ENCODE measurements around the gene KRT75. TPM values are rescaled to one million over a fixed set of nuclear protein-coding genes. Genes with fewer than 3 reads are reported as not detected.
A peak's percentile ranks its signal among the peaks of the same experiment; 100 is the strongest.
"Not testable (repeated sequence)": the region's sequence is repeated elsewhere in the genome, so short reads cannot be mapped to it uniquely, and the experiment has no call there.

The KRT75 gene
- total RNA-seq, 1 donor from 2014 or later, result 1.8 TPM

GRCh38 chr12:52413782-52414345, 20.3 kb downstream of the KRT75 start:
- TF ChIP-seq CTCF (IDR thresholded peaks at IDR 0.05; ENCODE audit: insufficient read depth, low read length, severe bottlenecking), result no peak
- H3K36me3 ChIP-seq (ENCODE audit: control insufficient read depth, insufficient read depth, low read length), result no peaks in the 10 kb centered on the region
- DNase-seq (ENCODE audit: low read depth) (no peak), FAIRE-seq (no peak)
- no peak overlapping the region for H3K4me3 ChIP-seq (ENCODE audit: low read depth, low read length)
- no peaks in the 10 kb centered on the region for H3K27me3 ChIP-seq (ENCODE audit: control insufficient read depth, insufficient read depth, low read length)

- DNase-seq (ENCODE audit: low read depth) (peak; percentile 57), FAIRE-seq (no peak)
- Histone ChIP-seq H3K36me3 (ENCODE audit: control insufficient read depth, insufficient read depth, low read length) (no peaks in the 10 kb centered on the region), H3K4me3 (ENCODE audit: low read depth, low read length) (no peak overlapping the region), H3K27me3 (ENCODE audit: control insufficient read depth, insufficient read depth, low read length) (no peaks in the 10 kb centered on the region)
- no peak for TF ChIP-seq CTCF (IDR thresholded peaks at IDR 0.05; ENCODE audit: insufficient read depth, low read length, severe bottlenecking)
Observed at GRCh38 chr12:52413202-52413601, 21.0 kb downstream of the KRT75 start.

- no peak for DNase-seq (ENCODE audit: low read depth)
- Histone ChIP-seq H3K27me3 (ENCODE audit: control insufficient read depth, insufficient read depth, low read length) (no peaks in the 10 kb centered on the region), H3K36me3 (ENCODE audit: control insufficient read depth, insufficient read depth, low read length) (no peaks in the 10 kb centered on the region), H3K4me3 (ENCODE audit: low read depth, low read length) (no peak overlapping the region)
- peak; percentile 43 for FAIRE-seq
- TF ChIP-seq CTCF (IDR thresholded peaks at IDR 0.05; ENCODE audit: insufficient read depth, low read length, severe bottlenecking), result no peak
Observed at GRCh38 chr12:52411815-52412214, 22.4 kb downstream of the KRT75 start.

- not testable (repeated sequence) for H3K4me3 ChIP-seq (ENCODE audit: low read depth, low read length); H3K27me3 ChIP-seq (ENCODE audit: control insufficient read depth, insufficient read depth, low read length); DNase-seq (ENCODE audit: low read depth); H3K36me3 ChIP-seq (ENCODE audit: control insufficient read depth, insufficient read depth, low read length)
- peak; percentile 80 for FAIRE-seq
Observed at GRCh38 chr12:52410589-52411248, 23.5 kb downstream of the KRT75 start.

GRCh38 chr12:52407918-52408317, 26.3 kb downstream of the KRT75 start:
- no peak overlapping the region for H3K4me3 ChIP-seq (ENCODE audit: low read depth, low read length)
- no peaks in the 10 kb centered on the region for H3K27me3 ChIP-seq (ENCODE audit: control insufficient read depth, insufficient read depth, low read length)
- TF ChIP-seq CTCF (IDR thresholded peaks at IDR 0.05; ENCODE audit: insufficient read depth, low read length, severe bottlenecking), result no peak
- DNase-seq (ENCODE audit: low read depth) (no peak), FAIRE-seq (peak; percentile 47)
- no peaks in the 10 kb centered on the region for H3K36me3 ChIP-seq (ENCODE audit: control insufficient read depth, insufficient read depth, low read length)

- TF ChIP-seq CTCF (IDR thresholded peaks at IDR 0.05; ENCODE audit: insufficient read depth, low read length, severe bottlenecking), result no peak
- FAIRE-seq (no peak), DNase-seq (ENCODE audit: low read depth) (no peak)
- no peaks in the 10 kb centered on the region for H3K27me3 ChIP-seq (ENCODE audit: control insufficient read depth, insufficient read depth, low read length)
- H3K36me3 ChIP-seq (ENCODE audit: control insufficient read depth, insufficient read depth, low read length), result no peaks in the 10 kb centered on the region
- no peak within 1 kb of the TSS for H3K4me3 ChIP-seq (ENCODE audit: low read depth, low read length)
Observed at GRCh38 chr12:52405922-52406385, 28.2 kb downstream of the KRT75 start, which contains the start of gene KRT82. Gene KRT82, minus strand, starts transcription at chr12:52406335. Its CDS starts 58 bp downstream, at chr12:52406277.
